Gastroesophageal sphincter (tissue), 4 donors: ENCODE results near the gene SPACDR. TPM values are rescaled to one million over a fixed set of nuclear protein-coding genes. Genes with fewer than 3 reads are reported as not detected.

Experiments used
- ATAC-seq: fragments of 150-250 bp; one replicate; pipeline ENCODE4 v1.9.1; 2016; ENCODE audit warnings: mild to moderate bottlenecking, moderate library complexity
- H3K27ac ChIP-seq, 4 donors: fragments of 200-600 bp; sonication (generic) in 3 of 4; 1 replicate in 3 of 4; 2 replicates in 1 of 4; pipeline ENCODE4 v1.5.1; 2016 to 2019
- H3K27me3 ChIP-seq: fragments of 200-600 bp; sonication (generic); one replicate; pipeline ENCODE4 v1.5.1; 2019
- H3K36me3 ChIP-seq, 2 donors: fragments of 200-600 bp; sonication (generic); one replicate each; pipeline ENCODE4 v1.5.1; 2019; ENCODE audit warnings: control low read depth in 1 of 2
- H3K4me1 ChIP-seq, 3 donors: fragments of 200-600 bp; sonication (generic); 1 replicate in 2 of 3; 2 replicates in 1 of 3; pipeline ENCODE4 v1.5.1; 2016 to 2019; ENCODE audit warnings: control low read depth in 2 of 3
- H3K4me3 ChIP-seq, 2 donors: fragments of 200-600 bp; sonication (generic); one replicate each; pipeline ENCODE4 v1.5.1; 2019; ENCODE audit warnings: mild to moderate bottlenecking in 1 of 2, moderate library complexity in 1 of 2
- H3K9me3 ChIP-seq, 3 donors: fragments of 200-600 bp; sonication (generic); one replicate each; pipeline ENCODE4 v1.5.1; 2017 to 2019; ENCODE audit warnings: control low read depth in 2 of 3
- EP300 ChIP-seq: sonication (generic); formaldehyde crosslinking; IDR thresholded peaks from one replicate; pipeline ENCODE4 v1.6.1; 2017; ENCODE audit warnings: antibody characterized with exemption, mild to moderate bottlenecking
- POLR2A ChIP-seq, 2 donors: fragments of 450-650 bp; IDR thresholded peaks; one replicate each; pipeline ENCODE4 v1.6.1; 2017; ENCODE audit warnings: antibody characterized with exemption in 2 of 2, mild to moderate bottlenecking in 2 of 2, moderate library complexity in 1 of 2
- POLR2AphosphoS5 ChIP-seq: sonication (generic); formaldehyde crosslinking; IDR thresholded peaks from one replicate; pipeline ENCODE4 v1.6.1; 2017; ENCODE audit warnings: antibody characterized with exemption
- whole genome bisulfite sequencing, 2 donors: methylation state at CpG; one replicate each; pipeline ENCODE4 v1.1.5; 2018; ENCODE audit warnings: low coverage in 1 of 2; 5-methylcytosine and 5-hydroxymethylcytosine counted together
- total RNA-seq, 4 donors: library from RNA; depleted of rRNA; stranded (reverse); fragments of >200 nt; gene quantifications; one replicate each; pipeline ENCODE4 v1.1.0, GENCODE V29; 2016
- TF ChIP-seq, protein P1 (sequence below), 4 experiments: fragments of 200-600 bp in 2 of 4; fragments of 450-650 bp in 2 of 4; sonication (generic) in 1 of 4; IDR thresholded peaks; one replicate each; pipeline ENCODE4 v1.5.1; 2017 to 2019; ENCODE audit warnings: antibody characterized with exemption in 4 of 4, mild to moderate bottlenecking in 2 of 4, moderate library complexity in 2 of 4

Gene SPACDR
- under 1 TPM in 1 of 4 donors, not detected in 3; 0.67 TPM for total RNA-seq

GRCh38 chr7:100464210-100464660, at the start of gene SPACDR:
Gene SPACDR, minus strand, starts transcription at chr7:100464260. Its CDS starts 235 bp downstream, at chr7:100464025.
- no peak within 1 kb of the TSS for H3K27ac ChIP-seq
- H3K27me3 ChIP-seq = no peaks in the 10 kb centered on the region
- no peak within 1 kb of the TSS for H3K4me3 ChIP-seq
- no peak for ATAC-seq
- no peaks in the 10 kb centered on the region for H3K9me3 ChIP-seq
- WGBS, 2 donors = 48 to 90% methylated on average over 2 to 4 of the region's 7 CpGs
- no peak for TF ChIP-seq POLR2A (IDR thresholded peaks at IDR 0.05)
- TF ChIP-seq EP300 = no peak
- no peak for TF ChIP-seq POLR2AphosphoS5
- TF ChIP-seq, protein P1, sequence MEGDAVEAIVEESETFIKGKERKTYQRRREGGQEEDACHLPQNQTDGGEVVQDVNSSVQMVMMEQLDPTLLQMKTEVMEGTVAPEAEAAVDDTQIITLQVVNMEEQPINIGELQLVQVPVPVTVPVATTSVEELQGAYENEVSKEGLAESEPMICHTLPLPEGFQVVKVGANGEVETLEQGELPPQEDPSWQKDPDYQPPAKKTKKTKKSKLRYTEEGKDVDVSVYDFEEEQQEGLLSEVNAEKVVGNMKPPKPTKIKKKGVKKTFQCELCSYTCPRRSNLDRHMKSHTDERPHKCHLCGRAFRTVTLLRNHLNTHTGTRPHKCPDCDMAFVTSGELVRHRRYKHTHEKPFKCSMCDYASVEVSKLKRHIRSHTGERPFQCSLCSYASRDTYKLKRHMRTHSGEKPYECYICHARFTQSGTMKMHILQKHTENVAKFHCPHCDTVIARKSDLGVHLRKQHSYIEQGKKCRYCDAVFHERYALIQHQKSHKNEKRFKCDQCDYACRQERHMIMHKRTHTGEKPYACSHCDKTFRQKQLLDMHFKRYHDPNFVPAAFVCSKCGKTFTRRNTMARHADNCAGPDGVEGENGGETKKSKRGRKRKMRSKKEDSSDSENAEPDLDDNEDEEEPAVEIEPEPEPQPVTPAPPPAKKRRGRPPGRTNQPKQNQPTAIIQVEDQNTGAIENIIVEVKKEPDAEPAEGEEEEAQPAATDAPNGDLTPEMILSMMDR (IDR thresholded peaks at IDR 0.05) = no peak
- peaks cover 0 to 56% of the 10 kb centered on the region in 2 donors for H3K36me3 ChIP-seq
- peaks cover 0 to 51% (median 13%) of the 10 kb centered on the region in 3 donors for H3K4me1 ChIP-seq

DNA sequence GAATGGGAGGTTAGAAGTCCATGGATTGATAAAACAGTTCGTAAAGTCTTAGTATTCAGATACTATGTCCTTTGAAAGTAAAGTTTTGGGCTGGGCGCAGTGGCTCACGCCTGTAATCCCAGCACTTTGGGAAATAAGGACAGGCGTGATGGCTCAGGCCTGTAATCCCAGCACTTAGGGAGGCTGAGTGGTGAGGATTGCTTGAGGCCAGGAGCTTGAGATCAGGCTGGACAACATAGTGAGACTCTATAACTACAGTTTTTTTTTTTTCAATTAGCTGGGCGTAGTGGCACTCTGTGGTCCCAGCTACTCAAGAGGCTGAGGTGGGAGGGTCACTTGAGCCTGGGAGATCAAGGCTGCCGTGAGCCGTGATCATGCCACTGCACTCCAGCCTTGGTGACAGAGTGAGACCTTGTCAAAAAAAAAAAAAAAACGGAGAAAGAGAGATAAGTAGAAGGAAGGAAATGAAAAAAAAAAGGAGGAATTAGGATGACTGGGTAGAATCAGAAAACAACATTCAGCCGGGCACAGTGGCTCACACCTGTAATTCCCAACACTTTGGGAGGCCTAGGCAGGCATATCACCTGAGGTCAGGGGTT, 49.3 kb upstream of the SPACDR start:
- TF ChIP-seq POLR2A (IDR thresholded peaks at IDR 0.05) = no peak
- Histone ChIP-seq H3K4me3 (no peak overlapping the region), H3K36me3 (no peaks in the 10 kb centered on the region), H3K27ac (no peak overlapping the region), H3K4me1 (peaks cover 0 to 11% (median 0%) of the 10 kb centered on the region in 3 donors), H3K9me3 (no peaks in the 10 kb centered on the region), H3K27me3 (peaks cover 11% of the 10 kb centered on the region)
- no peak for ATAC-seq
- WGBS, 2 donors = 83% methylated on average over 1 to 8 of the region's 9 CpGs

- Histone ChIP-seq H3K4me1 (peaks cover 0 to 6% (median 0%) of the 10 kb centered on the region in 3 donors), H3K27ac (no peak overlapping the region), H3K9me3 (no peaks in the 10 kb centered on the region), H3K36me3 (no peaks in the 10 kb centered on the region), H3K4me3 (no peak overlapping the region), H3K27me3 (peaks cover 11% of the 10 kb centered on the region)
- no peak for ATAC-seq
- TF ChIP-seq EP300 = no peak
- no peak for TF ChIP-seq POLR2A (IDR thresholded peaks at IDR 0.05)
- TF ChIP-seq POLR2AphosphoS5 = no peak
- TF ChIP-seq, protein P1 (IDR thresholded peaks at IDR 0.05) = no peak
- 86 to 88% methylated on average over 6 to 9 of the region's 9 CpGs for WGBS, 2 donors
These were observed 46.6 kb upstream of the SPACDR start for GRCh38 chr7:100510437-100511239.

DNA sequence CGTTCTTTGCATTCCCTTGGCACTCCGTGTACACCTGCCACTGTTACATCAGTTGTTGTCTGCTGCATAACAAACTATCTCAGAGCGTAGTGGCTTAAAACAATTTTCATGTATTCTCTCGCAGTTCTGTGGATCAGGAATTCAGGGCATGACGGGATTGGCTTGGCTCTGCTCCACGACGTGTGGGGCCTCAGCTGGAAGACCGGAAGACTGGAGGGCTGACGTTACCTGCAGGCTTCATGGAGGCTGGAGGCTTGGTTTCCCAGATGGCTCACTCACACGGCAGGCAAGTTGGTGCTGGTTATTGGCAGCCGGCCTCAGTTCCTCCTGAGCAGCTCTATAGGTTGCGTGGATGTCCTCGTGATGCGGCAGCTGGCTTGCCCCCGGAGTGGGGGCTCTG, 45.2 kb upstream of the SPACDR start:
- ATAC-seq = no peak
- no peaks in the 10 kb centered on the region for H3K36me3 ChIP-seq
- no peaks in the 10 kb centered on the region for H3K4me1 ChIP-seq
- H3K27me3 ChIP-seq = peaks cover 11% of the 10 kb centered on the region
- no peak overlapping the region for H3K4me3 ChIP-seq
- WGBS, 2 donors = 51 to 54% methylated on average over 5 to 11 of the region's 15 CpGs
- TF ChIP-seq EP300 (no peak), POLR2A (IDR thresholded peaks at IDR 0.05) (no peak), POLR2AphosphoS5 (no peak)
- TF ChIP-seq, protein P1 (IDR thresholded peaks at IDR 0.05) = no peak
- H3K9me3 ChIP-seq = no peaks in the 10 kb centered on the region
- no peak overlapping the region for H3K27ac ChIP-seq

DNA sequence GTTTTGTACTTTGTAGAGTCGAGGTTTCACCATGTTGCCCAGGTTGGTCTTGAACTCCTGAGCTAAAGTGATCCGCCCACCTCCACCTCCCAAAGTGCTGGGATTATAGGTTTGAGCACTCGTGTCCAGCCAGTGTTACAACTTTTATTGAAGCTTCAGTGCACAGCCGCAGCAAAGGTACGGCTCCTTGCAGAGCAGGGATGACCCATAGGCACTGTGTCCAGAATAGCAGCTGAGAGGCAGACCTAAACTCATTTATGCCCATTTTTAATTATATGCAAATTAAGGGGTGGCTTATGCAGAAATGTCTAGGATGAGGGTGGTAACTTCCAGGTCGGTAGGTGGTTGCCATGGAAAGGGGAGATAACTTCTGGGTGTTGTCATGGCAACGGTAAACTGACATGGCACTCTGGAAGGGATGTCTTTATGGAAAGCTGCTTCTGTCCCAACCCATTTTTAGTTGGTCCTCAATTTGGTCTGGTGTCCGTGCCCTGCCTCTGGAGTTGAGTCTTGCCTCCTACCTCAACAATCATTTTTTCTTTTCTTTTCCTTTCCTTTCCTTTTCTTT, 42.4 kb upstream of the SPACDR start:
- 45 to 80% methylated on average over 3 to 4 of the region's 8 CpGs for WGBS, 2 donors
- Histone ChIP-seq H3K4me3 (no peak overlapping the region), H3K9me3 (no peaks in the 10 kb centered on the region), H3K36me3 (no peaks in the 10 kb centered on the region), H3K4me1 (no peaks in the 10 kb centered on the region), H3K27me3 (peaks cover 15% of the 10 kb centered on the region), H3K27ac (no peak overlapping the region)
- TF ChIP-seq, protein P1 (IDR thresholded peaks at IDR 0.05) = no peak
- TF ChIP-seq EP300 (no peak), POLR2A (IDR thresholded peaks at IDR 0.05) (no peak), POLR2AphosphoS5 (no peak)
- no peak for ATAC-seq
